ENCODE measurements around the gene MRO.

Gene MRO

DNA sequence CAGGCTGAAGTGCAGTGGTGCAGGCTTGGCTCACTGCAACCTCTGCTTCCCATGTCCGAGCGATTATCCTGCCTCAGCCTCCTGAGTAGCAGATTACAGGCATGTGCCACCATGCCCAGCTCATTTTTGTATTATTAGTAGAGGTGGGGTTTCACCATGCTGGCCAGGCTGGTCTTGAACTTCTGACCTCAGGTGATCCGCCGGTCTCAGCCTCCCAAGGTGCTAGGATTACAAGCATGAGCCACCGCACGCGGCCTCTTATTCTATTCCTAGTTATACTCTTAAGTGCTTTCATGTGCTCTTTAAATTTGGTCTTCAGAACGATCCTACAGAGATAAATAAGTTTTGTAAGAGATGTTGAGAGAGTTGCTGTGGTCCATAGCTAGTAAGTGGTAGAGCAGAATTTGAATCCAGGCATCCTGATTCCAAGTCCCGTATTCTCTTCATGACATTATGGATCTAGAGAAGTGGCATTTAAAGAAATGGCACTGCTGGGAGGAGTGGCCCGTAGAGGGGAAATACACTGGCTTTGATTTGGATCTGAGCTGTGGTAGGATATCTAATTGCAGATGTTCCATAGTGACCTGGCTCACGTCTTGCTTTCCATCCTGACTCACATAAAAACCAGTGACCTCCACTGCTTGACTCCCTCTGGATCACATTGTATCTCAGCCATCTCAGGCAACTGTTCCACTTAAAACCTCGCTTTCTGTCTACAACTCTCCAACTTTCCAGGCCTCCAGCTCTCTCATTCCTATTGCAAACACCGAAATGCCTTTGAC lies 36.4 kb upstream of the MRO start:
- no peak for TF ChIP-seq BACH2 (CRISPR knock-in tag; IDR thresholded peaks at IDR 0.05; ENCODE audit: borderline replicate concordance)
- no peak for TF ChIP-seq SNAI2 (CRISPR knock-in tag; IDR thresholded peaks at IDR 0.05)
- no peak for TF ChIP-seq ZNF70 (CRISPR knock-in tag; IDR thresholded peaks at IDR 0.05)
- TF ChIP-seq CSDC2 (CRISPR knock-in tag; IDR thresholded peaks at IDR 0.05), result no peak
- TF ChIP-seq ZC3H10 (CRISPR knock-in tag; IDR thresholded peaks at IDR 0.05), result no peak
- no peak for TF ChIP-seq PPARA (CRISPR knock-in tag; IDR thresholded peaks at IDR 0.05; ENCODE audit: borderline replicate concordance)
- TF ChIP-seq TCF4 (CRISPR knock-in tag; IDR thresholded peaks at IDR 0.05; ENCODE audit: borderline replicate concordance), result no peak
- TF ChIP-seq, protein P1, sequence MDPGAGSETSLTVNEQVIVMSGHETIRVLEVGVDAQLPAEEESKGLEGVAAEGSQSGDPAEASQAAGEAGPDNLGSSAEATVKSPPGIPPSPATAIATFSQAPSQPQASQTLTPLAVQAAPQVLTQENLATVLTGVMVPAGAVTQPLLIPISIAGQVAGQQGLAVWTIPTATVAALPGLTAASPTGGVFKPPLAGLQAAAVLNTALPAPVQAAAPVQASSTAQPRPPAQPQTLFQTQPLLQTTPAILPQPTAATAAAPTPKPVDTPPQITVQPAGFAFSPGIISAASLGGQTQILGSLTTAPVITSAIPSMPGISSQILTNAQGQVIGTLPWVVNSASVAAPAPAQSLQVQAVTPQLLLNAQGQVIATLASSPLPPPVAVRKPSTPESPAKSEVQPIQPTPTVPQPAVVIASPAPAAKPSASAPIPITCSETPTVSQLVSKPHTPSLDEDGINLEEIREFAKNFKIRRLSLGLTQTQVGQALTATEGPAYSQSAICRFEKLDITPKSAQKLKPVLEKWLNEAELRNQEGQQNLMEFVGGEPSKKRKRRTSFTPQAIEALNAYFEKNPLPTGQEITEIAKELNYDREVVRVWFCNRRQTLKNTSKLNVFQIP (CRISPR knock-in tag; IDR thresholded peaks at IDR 0.05; ENCODE audit: borderline replicate concordance, low read depth), result no peak
- TF ChIP-seq, protein P2, sequence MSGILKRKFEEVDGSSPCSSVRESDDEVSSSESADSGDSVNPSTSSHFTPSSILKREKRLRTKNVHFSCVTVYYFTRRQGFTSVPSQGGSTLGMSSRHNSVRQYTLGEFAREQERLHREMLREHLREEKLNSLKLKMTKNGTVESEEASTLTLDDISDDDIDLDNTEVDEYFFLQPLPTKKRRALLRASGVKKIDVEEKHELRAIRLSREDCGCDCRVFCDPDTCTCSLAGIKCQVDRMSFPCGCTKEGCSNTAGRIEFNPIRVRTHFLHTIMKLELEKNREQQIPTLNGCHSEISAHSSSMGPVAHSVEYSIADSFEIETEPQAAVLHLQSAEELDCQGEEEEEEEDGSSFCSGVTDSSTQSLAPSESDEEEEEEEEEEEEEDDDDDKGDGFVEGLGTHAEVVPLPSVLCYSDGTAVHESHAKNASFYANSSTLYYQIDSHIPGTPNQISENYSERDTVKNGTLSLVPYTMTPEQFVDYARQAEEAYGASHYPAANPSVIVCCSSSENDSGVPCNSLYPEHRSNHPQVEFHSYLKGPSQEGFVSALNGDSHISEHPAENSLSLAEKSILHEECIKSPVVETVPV (CRISPR knock-in tag; IDR thresholded peaks at IDR 0.05), result no peak
- TF ChIP-seq ZFP30 (CRISPR knock-in tag; IDR thresholded peaks at IDR 0.05), result no peak
- TF ChIP-seq RARB (CRISPR knock-in tag; IDR thresholded peaks at IDR 0.05), result no peak
- no peak for TF ChIP-seq ZNF565 (CRISPR knock-in tag; conservative IDR thresholded peaks at IDR 0.05; ENCODE audit: low read depth)
- TF ChIP-seq, protein P3, sequence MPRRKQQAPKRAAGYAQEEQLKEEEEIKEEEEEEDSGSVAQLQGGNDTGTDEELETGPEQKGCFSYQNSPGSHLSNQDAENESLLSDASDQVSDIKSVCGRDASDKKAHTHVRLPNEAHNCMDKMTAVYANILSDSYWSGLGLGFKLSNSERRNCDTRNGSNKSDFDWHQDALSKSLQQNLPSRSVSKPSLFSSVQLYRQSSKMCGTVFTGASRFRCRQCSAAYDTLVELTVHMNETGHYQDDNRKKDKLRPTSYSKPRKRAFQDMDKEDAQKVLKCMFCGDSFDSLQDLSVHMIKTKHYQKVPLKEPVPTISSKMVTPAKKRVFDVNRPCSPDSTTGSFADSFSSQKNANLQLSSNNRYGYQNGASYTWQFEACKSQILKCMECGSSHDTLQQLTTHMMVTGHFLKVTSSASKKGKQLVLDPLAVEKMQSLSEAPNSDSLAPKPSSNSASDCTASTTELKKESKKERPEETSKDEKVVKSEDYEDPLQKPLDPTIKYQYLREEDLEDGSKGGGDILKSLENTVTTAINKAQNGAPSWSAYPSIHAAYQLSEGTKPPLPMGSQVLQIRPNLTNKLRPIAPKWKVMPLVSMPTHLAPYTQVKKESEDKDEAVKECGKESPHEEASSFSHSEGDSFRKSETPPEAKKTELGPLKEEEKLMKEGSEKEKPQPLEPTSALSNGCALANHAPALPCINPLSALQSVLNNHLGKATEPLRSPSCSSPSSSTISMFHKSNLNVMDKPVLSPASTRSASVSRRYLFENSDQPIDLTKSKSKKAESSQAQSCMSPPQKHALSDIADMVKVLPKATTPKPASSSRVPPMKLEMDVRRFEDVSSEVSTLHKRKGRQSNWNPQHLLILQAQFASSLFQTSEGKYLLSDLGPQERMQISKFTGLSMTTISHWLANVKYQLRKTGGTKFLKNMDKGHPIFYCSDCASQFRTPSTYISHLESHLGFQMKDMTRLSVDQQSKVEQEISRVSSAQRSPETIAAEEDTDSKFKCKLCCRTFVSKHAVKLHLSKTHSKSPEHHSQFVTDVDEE (CRISPR knock-in tag; IDR thresholded peaks at IDR 0.05), result no peak
- TF ChIP-seq, protein P4, sequence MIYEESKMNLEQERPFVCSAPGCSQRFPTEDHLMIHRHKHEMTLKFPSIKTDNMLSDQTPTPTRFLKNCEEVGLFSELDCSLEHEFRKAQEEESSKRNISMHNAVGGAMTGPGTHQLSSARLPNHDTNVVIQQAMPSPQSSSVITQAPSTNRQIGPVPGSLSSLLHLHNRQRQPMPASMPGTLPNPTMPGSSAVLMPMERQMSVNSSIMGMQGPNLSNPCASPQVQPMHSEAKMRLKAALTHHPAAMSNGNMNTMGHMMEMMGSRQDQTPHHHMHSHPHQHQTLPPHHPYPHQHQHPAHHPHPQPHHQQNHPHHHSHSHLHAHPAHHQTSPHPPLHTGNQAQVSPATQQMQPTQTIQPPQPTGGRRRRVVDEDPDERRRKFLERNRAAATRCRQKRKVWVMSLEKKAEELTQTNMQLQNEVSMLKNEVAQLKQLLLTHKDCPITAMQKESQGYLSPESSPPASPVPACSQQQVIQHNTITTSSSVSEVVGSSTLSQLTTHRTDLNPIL (CRISPR knock-in tag; IDR thresholded peaks at IDR 0.05; ENCODE audit: low read depth), result no peak
- no peak for TF ChIP-seq ISL1 (CRISPR knock-in tag; IDR thresholded peaks at IDR 0.05)
- no peak for TF ChIP-seq ZFP3 (CRISPR knock-in tag; IDR thresholded peaks at IDR 0.05)
- no peak for TF ChIP-seq ESRRG (CRISPR knock-in tag; IDR thresholded peaks at IDR 0.05)
- no peak for ATAC-seq

DNA sequence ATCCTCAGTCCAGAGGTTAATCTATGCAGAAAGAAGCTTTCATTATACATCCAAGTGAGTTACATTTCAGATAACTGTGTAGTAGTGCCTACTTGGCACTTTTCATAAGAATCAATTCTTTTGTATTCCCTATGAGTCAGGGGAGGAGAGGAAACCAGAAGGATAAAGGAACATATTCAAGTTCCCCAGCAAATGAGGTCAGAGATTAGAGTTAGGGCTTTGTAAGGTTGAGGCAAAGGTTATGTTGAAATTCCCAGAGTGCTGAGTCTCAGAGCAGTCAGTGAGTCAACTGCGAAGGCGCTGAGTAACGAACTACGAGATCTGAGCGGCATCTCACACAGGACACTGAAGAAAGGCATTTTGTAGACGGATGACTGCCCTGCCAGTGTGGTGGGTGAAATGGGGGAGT lies 34.1 kb upstream of the MRO start:
- peak; percentile 71 for ATAC-seq
- TF ChIP-seq ZC3H10 (CRISPR knock-in tag; IDR thresholded peaks at IDR 0.05), result no peak
- no peak for TF ChIP-seq ESRRG (CRISPR knock-in tag; IDR thresholded peaks at IDR 0.05)
- no peak for TF ChIP-seq TCF4 (CRISPR knock-in tag; IDR thresholded peaks at IDR 0.05; ENCODE audit: borderline replicate concordance)
- no peak for TF ChIP-seq PPARA (CRISPR knock-in tag; IDR thresholded peaks at IDR 0.05; ENCODE audit: borderline replicate concordance)

DNA sequence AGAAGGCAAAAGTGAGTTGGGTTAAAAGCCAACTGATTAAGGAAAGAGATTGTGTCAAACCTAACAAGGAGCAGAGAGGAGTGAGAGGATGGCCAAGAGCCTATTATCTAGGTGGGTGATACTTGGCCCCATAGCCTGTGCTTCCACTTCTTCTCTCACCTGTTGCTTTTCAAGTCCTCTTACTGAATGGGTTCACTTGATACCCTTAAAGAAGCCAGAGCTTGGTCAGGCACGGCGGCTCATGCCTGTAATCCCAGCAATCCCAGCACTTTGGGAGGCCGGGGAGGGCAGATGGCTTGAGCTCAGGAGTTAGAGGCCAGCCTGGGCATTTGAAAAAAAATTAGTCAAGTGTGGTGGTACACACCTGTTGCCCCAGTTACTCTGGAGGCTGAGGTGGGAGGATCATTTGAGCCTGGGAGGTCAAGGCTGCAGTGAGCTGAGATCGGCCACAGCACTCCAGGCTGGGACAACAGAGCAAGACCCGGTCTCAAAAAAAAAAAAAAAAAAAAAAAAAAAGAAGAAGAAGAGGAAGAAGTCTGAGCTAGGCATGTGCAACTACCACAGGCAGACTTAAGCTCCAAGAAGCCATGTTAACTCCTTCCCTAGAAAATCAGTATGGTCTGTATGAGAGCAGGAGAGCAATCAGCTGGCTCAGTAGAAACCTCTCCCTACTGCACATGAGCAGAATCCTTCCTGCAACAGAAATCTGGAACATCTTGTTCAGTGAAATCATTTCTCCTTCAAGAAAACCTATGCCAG lies 30.7 kb upstream of the MRO start:
- no peak for ATAC-seq
- TF ChIP-seq, protein P3 (CRISPR knock-in tag; IDR thresholded peaks at IDR 0.05), result no peak
- TF ChIP-seq ZNF565 (CRISPR knock-in tag; conservative IDR thresholded peaks at IDR 0.05; ENCODE audit: low read depth), result no peak
- TF ChIP-seq OSR1 (CRISPR knock-in tag; IDR thresholded peaks at IDR 0.05), result no peak
- no peak for TF ChIP-seq ARNTL (CRISPR knock-in tag; IDR thresholded peaks at IDR 0.05; ENCODE audit: borderline replicate concordance, low read depth)
- TF ChIP-seq ZFP30 (CRISPR knock-in tag; IDR thresholded peaks at IDR 0.05), result no peak
- no peak for TF ChIP-seq ISL1 (CRISPR knock-in tag; IDR thresholded peaks at IDR 0.05)
- TF ChIP-seq, protein P1 (CRISPR knock-in tag; IDR thresholded peaks at IDR 0.05; ENCODE audit: borderline replicate concordance, low read depth), result no peak
- TF ChIP-seq, protein P4 (CRISPR knock-in tag; IDR thresholded peaks at IDR 0.05; ENCODE audit: low read depth), result no peak
- no peak for TF ChIP-seq ZNF8 (CRISPR knock-in tag; IDR thresholded peaks at IDR 0.05)
- no peak for TF ChIP-seq BACH2 (CRISPR knock-in tag; IDR thresholded peaks at IDR 0.05; ENCODE audit: borderline replicate concordance)
- no peak for TF ChIP-seq ZNF70 (CRISPR knock-in tag; IDR thresholded peaks at IDR 0.05)
- TF ChIP-seq ESRRG (CRISPR knock-in tag; IDR thresholded peaks at IDR 0.05), result no peak
